HTERT RPE-1 (cell line): ENCODE measurements around the gene AKAP17A.
"Not testable (repeated sequence)": the region's sequence is repeated elsewhere in the genome, so short reads cannot be mapped to it uniquely, and the experiment has no call there.

Experiments
- in situ Hi-C: fragments of 300-500 bp; cut with MboI; formaldehyde crosslinking; loops from 4 replicates; pipeline ENCODE4 v1.14.3; 2020; ENCODE audit warnings: low sequenced_read_pairs

AKAP17A gene

DNA sequence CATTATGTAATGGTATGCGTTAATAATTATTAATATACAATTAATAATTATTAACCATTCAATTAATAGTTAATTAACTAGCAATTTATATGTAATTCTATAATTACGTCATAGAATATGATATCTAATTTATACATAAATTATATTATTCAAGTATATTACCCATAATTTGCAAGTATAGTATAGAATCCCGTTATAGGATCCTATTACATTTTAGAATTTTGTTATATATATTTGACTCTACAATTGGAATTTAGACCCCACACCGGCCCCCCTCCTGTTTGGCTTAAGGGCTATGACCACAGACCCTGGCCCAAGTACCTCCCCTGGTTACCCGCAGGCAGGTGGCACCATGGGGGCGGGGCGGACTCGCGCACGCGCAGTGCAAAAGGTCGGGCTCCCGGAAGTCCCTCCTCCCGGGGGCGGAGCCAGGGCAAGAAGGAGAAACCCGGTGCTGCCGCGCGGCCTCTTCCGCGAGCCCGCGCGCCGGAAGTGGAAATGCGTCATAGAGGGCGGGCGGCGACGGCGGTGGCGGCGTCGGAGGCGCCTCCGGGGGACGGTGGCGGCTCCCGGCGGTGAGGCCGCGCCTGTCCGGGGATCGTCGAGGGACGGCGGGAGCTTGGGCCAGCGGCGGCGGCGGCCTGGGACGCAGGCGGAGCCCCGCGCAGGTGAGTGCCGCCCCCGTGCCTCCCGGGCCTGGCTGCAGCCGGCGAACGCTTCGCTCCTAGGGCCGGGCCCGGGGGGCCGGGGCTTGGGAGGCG lies at the start of gene AKAP17A:
TSS of gene AKAP17A (plus strand) at position 503 of the 761 bp plus-strand sequence. CDS start 1,859 bp downstream, outside the sequence.
- in situ Hi-C loops = no loop called here

GRCh38 chrX:1542994-1543725 lies 48.2 kb upstream of the AKAP17A start:
- in situ Hi-C loops = no loop called here

- in situ Hi-C loops = no loop called here
Measured at GRCh38 chrX:1545776-1546408, 45.5 kb upstream of the AKAP17A start.

DNA sequence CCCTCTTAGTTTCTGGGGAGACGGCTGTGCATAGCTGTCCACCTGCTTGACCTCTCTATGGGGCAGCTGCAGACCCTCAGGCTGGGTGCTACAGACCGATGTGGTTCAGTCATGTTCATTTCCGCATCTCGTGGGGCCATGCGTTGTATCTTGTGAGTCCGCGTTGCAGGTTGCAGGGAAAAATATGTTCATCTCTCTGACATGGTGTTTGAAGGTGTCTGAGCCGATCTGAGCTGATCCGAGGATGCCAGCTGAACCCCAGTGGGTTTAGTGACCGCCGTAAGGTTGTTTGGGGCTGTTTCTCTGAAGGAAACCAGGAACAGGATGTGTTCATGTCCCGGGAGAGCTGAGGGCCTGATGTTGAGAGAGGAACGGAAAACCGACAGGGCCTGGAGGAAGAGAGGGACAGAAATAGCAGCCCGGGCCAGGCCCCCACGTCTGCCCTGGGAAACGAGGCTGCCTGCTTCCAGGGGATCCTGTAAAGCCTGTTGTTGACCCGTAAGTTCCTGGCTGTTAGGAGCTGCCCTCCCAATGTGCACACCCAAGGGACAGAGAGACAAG lies 44.6 kb upstream of the AKAP17A start:
- in situ Hi-C loops = no loop called here

DNA sequence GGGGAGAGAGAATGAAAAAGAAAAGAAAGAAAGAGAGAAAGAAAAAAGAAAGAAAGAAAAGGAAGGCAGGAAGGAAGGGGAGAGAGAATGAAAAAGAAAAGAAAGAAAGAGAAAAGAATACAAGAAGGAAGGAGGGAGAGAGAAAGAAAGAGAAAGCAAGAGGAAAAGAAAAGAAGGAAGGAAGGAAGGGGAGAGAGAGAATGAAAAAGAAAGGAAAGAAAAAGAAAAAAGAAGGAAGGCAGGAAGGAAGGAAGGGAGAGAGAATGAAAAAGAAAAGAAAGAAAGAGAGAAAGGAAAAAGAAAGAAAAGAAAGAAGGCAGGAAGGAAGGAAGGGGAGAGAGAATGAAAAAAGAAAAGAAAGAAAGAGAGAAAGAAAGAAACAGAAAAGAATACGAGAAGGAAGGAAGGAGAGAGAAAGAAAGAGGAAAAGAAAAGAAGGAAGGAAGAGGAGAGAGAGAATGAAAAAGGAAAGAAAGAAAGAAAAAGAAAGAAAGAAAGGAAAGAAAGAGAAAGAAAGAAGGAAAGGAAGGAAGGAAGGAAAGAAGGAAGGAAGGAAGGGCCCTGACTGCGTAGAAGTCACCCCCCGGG lies 39.4 kb upstream of the AKAP17A start:
- in situ Hi-C loops = no loop called here

- in situ Hi-C loops = no loop called here
Measured at GRCh38 chrX:1554469-1555210, 36.8 kb upstream of the AKAP17A start.

GRCh38 chrX:1555370-1555769 lies 36.0 kb upstream of the AKAP17A start:
- in situ Hi-C loops = no loop called here

GRCh38 chrX:1557442-1557841 lies 34.0 kb upstream of the AKAP17A start:
- in situ Hi-C loops = not testable (repeated sequence)

DNA sequence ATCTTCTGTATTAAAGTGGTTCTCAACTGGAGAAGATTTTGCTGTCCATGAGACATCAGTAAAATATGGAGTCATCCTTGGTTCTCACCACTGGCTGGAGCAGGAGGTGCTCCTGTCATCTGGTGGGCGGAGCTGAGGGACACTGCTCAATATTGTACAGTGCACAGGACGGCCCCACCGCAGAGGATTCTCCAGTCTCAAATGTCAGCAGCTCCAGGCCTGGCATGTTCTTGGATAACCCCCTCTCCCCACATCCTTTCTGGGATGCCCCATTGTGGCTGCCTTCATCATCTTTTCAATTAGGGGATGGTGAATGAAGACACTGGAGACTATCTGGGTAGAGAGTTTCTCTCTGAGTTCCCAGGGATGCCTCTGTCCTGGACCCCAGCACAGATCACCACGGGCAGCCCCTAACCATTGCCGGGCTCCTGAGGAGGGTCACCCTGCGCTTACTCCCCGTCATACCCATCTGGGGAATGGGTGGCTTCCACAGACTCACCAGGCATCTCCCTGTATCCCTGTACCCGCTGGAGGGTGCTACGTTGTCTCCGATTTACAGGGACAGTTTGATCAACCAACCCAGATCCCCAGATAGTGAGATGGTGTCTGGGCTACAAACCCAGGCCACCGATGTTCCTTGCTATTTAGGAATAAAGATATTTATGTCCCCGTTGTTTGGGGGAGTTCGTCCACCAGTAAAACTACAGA lies 32.5 kb upstream of the AKAP17A start:
- in situ Hi-C loops = no loop called here

DNA sequence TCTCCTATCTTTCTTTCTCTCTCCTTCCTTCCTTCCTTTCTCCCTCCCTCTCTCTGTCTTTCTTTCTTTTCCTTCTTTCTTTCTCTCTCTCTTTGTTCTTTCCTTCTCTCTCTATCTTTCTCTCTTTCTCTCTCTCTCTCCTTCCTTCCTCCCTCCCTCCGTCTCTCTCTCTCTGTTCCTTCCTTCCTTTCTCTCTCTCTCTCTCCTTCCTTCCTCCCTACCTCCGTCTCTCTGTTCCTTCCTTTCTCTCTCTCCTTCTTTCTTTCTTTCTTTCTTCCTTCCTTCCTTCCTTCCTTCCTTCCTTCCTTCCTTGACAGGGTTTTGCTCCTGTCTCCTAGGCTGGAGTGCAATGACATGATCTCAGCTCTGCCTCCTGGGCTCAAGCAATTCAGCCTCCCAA lies 30.2 kb upstream of the AKAP17A start:
- in situ Hi-C loops = no loop called here

- in situ Hi-C loops = not testable (repeated sequence)
Measured at GRCh38 chrX:1564077-1564476, 27.3 kb upstream of the AKAP17A start.

DNA sequence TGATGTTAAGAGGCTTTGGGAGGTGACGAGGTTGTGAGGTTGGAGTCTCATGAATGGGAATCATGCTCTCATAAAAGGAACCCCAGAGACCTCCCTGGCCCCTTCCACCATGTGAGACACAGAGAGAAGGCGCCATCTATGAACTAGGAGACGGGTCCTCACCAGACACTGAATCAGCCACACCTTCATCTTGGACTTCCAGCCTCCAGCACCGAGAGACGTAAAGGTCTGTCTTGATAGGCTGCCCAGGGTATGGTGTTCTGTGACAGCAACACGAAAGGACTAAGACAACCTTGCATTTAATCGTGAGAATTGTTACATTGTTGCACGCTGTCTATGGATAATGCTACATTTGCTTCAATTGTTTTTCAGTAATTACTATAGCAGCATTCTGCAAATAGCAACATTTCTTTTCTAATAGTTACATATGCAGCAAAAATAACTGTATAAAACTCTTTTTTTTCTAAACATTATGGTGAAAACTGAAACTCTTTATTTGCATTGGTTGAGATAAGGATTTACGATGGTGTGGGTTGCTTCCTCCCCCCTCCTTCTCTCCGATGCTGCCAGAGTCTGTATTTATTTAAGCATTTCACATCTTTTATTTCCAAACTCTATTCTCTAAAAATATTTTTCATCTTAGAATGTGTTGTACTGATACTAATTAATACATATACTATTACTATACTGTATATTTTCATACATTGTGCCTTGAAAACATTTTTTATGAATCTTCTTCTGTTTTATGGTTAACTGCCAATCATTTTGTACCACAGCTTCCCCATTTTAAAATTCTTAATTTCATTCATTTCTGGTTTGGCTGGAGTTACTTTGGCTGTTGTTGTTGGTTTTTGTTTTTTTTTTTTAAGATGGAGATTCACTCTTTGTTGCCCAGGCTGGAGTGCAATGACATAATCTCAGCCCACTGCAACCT lies 26.4 kb upstream of the AKAP17A start:
- in situ Hi-C loops = no loop called here

- in situ Hi-C loops = not testable (repeated sequence)
Measured at GRCh38 chrX:1574181-1574580, 17.2 kb upstream of the AKAP17A start.

GRCh38 chrX:1576201-1576992 lies 15.0 kb upstream of the AKAP17A start:
- in situ Hi-C loops = no loop called here

DNA sequence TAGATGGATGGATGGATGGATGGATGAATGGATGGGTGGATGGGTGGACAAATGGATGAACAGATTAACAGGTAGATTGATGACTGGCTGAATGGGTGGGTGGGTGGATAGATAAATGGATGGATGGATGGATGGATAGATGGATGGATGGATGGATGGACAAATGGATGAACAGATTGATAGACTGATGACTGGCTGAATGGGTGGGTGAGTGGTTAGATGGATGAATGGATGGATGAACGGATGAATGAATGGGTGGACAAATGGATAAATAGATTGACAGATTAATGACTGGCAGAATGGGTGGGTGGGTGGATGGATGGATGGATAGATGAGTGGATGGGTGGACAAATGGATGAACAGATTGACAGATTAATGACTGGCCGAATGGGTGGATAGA lies 13.6 kb upstream of the AKAP17A start:
- in situ Hi-C loops = no loop called here

DNA sequence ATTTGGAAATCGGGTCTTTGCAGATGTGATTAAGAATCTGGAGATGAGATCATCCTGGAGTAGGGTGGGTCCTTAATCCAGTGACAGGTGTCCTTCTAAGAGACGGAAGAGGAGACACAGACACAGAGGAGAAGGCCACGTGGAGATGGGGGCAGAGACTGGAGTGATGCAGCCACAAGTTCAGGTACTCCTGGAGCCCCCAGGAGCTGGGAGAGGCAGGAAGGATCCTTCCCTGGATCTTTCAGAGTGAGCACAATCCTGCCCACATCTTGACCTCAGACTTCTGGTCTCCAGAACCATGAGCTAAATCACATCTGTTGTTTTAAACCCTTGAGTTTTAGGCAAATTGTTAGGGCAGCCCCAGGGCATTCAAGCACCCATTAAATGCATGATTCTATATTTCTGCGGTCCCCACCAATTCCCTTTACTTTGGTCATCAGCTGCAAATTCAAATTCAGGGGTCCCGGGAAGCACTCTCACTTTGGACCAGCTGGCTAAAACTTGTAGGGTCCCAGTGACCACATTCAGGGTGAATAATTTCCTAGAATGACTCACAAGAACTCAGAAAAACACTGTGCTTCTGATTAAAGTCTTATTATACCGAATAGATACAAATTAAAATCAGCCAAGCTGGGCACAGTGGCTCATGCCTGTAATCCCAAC lies 12.8 kb upstream of the AKAP17A start:
- in situ Hi-C loops = no loop called here

GRCh38 chrX:1581132-1581531 lies 10.3 kb upstream of the AKAP17A start:
- in situ Hi-C loops = no loop called here
